ENCODE results near the gene IGFBP7.

The IGFBP7 gene

GRCh38 chr4:57098415-57098814 lies 11.8 kb downstream of the IGFBP7 start:
- no peak for DNase-seq (ENCODE audit: low read depth in 2 of 2)

GRCh38 chr4:57097711-57098110 lies 12.5 kb downstream of the IGFBP7 start:
- DNase-seq (ENCODE audit: low read depth in 2 of 2): no peak

DNA sequence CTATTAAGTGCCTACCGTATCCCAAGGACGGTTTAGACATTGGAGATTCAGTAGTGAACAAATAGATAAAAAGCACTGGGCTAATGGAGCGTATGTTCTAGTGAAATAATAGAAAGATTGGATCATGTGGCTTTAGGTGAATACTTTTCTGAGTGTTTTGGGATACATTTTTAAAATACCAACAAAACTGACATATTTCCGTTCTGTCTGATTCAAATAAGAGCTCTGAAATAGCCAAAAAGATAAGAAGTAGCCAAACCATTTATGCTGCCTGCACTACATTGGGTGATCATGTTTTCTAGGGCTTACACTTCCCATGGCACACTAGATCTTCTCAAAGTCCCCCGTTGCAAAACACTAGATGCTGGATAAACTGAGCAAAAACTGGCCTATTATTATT lies 14.2 kb downstream of the IGFBP7 start:
- DNase-seq (ENCODE audit: low read depth in 2 of 2): no peak

GRCh38 chr4:57095245-57095644 lies 14.9 kb downstream of the IGFBP7 start:
- DNase-seq (ENCODE audit: low read depth in 2 of 2): no peak

- no peak for DNase-seq (ENCODE audit: low read depth in 2 of 2)
These were observed 15.4 kb downstream of the IGFBP7 start for GRCh38 chr4:57094832-57095223.

- no peak for DNase-seq (ENCODE audit: low read depth in 2 of 2)
These were observed 16.0 kb downstream of the IGFBP7 start for GRCh38 chr4:57093845-57094831.

DNA sequence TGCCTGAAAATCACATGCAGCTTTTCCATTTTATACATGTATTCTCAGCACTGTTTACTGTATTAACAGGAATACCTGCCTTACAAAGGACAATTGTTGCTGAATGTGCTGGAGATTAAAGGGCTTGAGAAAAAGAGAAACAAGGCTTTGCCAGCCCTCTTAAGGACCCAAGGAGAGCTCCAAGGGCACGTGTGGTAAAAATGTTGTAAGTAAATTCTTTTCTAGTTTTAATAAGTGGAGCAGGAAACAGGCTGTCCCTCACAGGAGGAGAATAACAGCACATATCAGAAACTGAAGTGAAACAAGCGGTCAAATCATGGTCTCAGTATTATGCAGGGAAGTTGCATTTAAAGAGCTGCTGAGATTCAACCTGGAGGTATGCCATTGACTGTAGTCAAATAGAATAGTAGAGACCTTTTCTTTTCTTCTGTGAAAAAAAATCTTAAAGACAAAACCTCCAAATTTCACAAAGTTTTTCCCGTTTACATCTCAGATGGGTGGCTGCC lies 18.5 kb downstream of the IGFBP7 start:
- DNase-seq (ENCODE audit: low read depth in 2 of 2): no peak

- no peak for DNase-seq (ENCODE audit: low read depth in 2 of 2)
These were observed 20.1 kb downstream of the IGFBP7 start for GRCh38 chr4:57090079-57090478.

- no peak for DNase-seq (ENCODE audit: low read depth in 2 of 2)
These were observed 20.6 kb downstream of the IGFBP7 start for GRCh38 chr4:57089549-57089948.

DNA sequence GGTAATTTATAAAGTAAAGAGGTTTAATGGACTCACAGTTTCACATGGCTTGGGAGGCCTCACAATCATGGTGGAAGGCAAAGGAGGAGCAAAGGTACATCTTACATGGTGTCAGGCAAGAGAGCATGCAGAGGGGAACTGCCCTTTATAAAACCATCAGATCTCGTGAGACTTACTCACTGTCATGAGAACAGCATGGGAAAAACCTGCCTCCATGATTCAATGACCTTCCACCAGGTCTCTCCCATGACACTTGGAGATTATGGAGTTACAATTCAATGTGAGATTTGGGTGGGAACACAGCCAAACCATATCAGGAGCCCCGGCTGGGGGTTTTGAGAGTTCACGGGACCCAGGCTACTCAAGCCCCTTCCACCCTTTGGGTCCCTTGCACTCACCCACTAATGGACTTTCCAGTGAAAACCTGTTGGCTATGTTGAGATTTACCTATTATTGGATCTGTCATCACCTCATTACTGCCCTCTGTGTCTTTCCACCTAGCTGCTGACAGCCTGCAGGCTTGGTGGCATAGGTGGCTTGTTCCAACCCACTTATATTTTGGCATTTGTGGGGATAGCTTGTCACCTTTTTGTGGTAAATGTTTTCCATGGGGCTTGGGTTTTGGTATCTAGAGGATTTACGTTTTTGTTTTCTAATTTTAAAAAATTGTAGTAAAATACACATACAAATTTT lies 24.0 kb downstream of the IGFBP7 start:
- no peak for DNase-seq (ENCODE audit: low read depth in 2 of 2)

DNA sequence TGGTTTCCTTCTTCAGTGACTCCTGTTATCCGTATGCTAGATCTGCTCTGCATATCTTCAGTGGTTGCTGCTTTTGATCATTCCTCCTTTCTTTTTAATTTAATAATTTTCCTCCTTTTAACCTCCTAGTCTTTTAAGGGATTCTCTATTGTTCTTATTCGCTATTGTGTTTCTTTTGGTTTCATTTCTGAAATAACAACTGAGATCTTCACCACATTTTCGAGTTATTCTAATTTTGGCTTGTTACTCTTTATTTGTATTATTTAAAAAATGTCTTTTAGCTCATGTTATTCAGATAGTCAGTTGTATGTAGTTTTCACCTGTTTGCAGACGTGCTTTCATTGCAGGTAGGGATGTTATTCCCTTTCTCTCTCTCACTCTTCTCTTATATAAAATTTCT lies 24.9 kb downstream of the IGFBP7 start:
- DNase-seq (ENCODE audit: low read depth in 2 of 2): no peak

DNA sequence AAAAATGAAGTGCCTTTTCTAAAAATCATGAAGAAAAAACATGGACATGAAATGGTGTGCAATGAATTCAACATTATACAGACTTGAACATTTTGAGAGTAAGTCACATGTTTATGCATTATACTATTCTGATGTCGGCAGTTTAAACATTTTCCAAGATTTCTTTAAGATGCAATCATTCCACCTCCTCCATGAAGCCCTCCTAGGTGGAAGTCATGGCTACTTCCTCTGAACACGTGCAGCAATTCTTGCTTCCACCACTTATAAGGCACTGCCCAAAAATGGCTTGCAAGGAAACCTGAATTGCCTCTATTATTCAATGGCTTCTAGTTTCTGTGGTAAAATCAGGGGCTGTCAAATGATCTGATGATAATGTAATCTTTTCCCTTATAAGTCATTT lies 25.8 kb downstream of the IGFBP7 start:
- no peak for DNase-seq (ENCODE audit: low read depth in 2 of 2)

- DNase-seq (ENCODE audit: low read depth in 2 of 2): no peak
These were observed 27.1 kb downstream of the IGFBP7 start for GRCh38 chr4:57083090-57083489.

GRCh38 chr4:57081651-57082621 lies 28.2 kb downstream of the IGFBP7 start:
- no peak for DNase-seq (ENCODE audit: low read depth in 2 of 2)

DNA sequence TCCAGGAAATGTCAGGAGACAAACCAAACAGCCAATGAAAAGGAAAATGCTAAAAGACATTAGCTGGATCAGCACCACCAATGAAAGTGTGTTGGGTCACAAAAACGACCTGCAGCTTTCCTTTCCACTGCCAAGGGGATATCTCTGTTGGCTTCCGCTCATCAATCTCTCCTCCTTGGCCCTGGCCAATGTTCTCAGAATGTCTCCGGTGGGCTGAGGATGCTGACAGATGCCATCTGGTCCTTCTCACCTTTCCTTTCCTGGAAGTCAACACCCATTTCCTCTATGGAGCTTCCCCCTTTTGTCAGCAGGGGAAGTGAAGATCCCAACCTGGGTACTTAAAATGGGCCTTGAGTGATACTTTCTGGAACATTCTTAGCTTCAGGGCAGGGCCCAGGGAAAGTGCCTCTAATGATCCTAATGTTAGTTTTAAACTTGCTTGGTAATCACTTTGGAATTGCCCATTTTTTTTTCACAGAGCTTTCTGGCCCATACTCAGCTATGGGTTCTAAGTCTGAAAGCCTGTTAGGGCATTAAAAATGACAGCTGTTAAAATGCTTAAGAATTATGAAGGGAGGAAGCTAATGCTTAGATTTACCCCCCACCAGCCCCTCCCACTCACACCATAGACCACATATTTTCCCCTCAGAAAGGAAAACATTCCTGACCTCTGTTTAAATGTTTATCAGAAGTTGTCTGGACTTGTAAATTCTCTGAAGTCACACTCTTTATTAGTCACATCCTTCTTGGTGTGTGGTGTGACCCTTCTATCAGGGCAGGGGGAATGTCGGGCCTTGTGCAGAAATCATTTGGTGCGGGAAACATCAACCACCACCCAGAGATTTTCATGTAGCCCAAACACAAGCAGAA lies 29.2 kb downstream of the IGFBP7 start:
- no peak for DNase-seq (ENCODE audit: low read depth in 2 of 2)

- no peak for DNase-seq (ENCODE audit: low read depth in 2 of 2)
These were observed 31.3 kb downstream of the IGFBP7 start for GRCh38 chr4:57078685-57079521.

DNA sequence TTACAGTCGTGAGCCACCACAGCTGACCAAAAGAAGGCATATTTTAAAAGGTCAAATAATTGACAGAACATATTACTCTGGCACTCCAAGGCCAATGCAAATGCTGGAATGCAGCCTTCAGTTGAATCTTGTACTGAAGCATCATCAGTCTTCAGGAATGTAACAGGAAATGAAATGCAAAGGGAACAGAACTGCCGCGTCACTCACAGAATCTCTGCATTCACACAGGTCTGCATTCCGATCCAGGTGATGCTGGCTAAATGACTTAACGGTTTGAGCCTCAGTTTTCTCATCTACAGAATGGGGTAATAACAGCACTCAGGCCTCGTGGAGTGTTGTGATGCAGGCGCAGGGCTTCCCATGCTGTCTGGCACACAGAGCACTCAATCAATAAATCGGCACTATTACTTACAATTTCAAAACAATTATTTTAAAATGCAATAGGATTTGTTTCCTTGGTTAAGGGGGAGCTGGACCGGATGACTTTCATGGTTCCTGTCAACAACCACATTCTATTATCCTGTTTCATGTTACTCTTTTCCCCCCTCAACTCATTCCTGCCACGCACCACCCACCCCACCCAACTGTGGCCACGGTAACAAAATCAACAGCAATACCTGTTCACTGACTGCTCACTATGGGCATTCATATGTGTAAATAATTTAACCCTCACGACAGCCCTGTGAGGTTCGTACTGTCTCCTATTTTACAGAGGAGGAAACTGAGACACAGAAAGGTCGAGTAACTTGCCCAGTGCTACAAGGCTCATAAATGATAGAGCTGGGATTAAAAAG lies 32.4 kb downstream of the IGFBP7 start:
- DNase-seq (ENCODE audit: low read depth in 2 of 2): no peak

- no peak for DNase-seq (ENCODE audit: low read depth in 2 of 2)
These were observed 33.5 kb downstream of the IGFBP7 start for GRCh38 chr4:57076646-57077045.

DNA sequence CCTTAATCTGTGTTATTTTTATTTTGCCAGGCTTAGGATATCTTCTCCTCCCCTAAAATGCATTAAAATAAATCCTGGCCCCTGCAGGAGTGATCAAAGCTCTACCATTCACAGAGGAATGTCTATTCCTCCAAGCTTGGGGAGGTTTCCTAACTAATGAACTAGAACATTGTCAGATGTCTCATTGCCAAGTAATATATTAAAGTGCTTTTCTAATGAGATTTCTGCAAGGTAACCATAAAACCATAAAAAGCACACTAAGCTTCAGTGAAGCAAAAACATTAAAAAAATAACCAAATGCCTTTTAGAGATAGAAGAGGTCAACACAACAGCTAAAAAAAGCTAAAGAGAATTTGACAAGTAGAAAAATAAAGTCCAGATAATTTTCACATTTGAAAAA lies 34.8 kb downstream of the IGFBP7 start:
- DNase-seq (ENCODE audit: low read depth in 2 of 2): no peak

Data from stimulated activated CD8-positive, alpha-beta memory T cell treated with anti-CD3 and anti-CD28 coated beads, Interleukin-15, amount 100 ng/mL, for 4 hours (primary cell).